BJ (cell line): ENCODE measurements around the gene TMEM165. TPM values are rescaled to one million over a fixed set of nuclear protein-coding genes. Genes with fewer than 3 reads are reported as not detected.

Experiments used
- CTCF ChIA-PET: fragments of 350-600 bp; formaldehyde crosslinking; extraction: SDS; loops from one replicate; lab custom pipeline; 2021; ENCODE audit warnings: antibody characterized with exemption, inconsistent platforms; lab: Yijun Ruan, JAX
- POLR2A ChIA-PET: fragments of 300-600 bp; sonication (Branson Sonifier 250); formaldehyde crosslinking; extraction: SDS; loops from one replicate; lab custom pipeline; 2021; ENCODE audit warnings: antibody characterized with exemption; lab: Charles Lee
- DNase-seq: peaks from one replicate; pipeline ENCODE4 v3.0.0-alpha.2; 2011; ENCODE audit warnings: low read depth
- H3K27me3 ChIP-seq: 2 replicates; pipeline ENCODE4 v1.6.0; 2011; ENCODE audit warnings: low read length; ENCODE audit not compliant: control insufficient read depth, insufficient read depth
- H3K36me3 ChIP-seq: 2 replicates; pipeline ENCODE4 v1.5.1; 2011; ENCODE audit warnings: low read length; ENCODE audit not compliant: control insufficient read depth, insufficient read depth
- H3K4me3 ChIP-seq: 2 replicates; pipeline ENCODE4 v1.5.1; 2011; ENCODE audit warnings: low read depth, mild to moderate bottlenecking, control low read depth, low read length
- polyA plus RNA-seq: library from polyadenylated mRNA; depleted of rRNA; stranded (reverse); fragments of >200 nt; gene quantifications from 2 replicates; pipeline ENCODE4 v1.2.3, GENCODE V29; 2011
- TF ChIP-seq, protein P1 (sequence below): IDR thresholded peaks from 2 replicates; pipeline ENCODE4 v1.5.1; 2011; ENCODE audit warnings: low read depth, mild to moderate bottlenecking, control low read depth, inconsistent platforms, low read length, moderate library complexity; ENCODE audit not compliant: insufficient read depth

Gene TMEM165
- polyA plus RNA-seq, 1 experiment, result 129 TPM

DNA sequence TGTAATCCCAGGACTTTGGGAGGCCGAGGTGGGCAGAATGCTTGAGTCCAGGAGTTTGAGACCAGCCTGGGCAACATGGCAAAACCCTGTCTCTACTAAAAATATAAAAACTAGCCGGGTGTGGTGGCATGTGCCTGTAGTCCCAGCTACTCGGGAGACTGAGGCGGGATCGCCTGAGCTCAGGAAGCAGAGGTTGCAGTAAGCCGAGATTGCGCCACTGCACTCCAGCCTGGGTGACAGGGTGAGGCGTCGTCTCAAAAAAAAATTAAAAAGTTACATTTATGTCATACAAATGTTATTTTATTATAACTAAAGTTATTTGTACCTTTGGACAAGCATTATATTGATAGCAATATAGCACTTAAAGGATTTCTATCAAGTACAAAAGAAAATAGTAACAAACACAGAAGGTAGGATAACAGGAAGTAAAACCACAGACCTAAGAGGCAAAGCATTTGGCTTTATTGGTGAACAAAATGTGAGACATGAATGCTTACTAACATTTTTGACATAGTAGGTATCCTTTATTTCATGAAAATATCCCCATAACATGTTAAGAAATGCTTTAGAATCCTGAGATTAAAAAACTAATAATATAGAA lies 51.5 kb downstream of the TMEM165 start:
- POLR2A ChIA-PET, result no interaction called here
- no peak overlapping the region for H3K4me3 ChIP-seq
- CTCF ChIA-PET, result interaction anchor here (1.0 to 1.5 kb wide), 2 partner anchors 51 to 98 kb away, joined by 3 read pairs; partner anchors contain the start of gene TMEM165
- H3K36me3 ChIP-seq, result peaks cover 2% of the 10 kb centered on the region
- no peak for DNase-seq
- H3K27me3 ChIP-seq, result no peaks in the 10 kb centered on the region
- TF ChIP-seq, protein P1, sequence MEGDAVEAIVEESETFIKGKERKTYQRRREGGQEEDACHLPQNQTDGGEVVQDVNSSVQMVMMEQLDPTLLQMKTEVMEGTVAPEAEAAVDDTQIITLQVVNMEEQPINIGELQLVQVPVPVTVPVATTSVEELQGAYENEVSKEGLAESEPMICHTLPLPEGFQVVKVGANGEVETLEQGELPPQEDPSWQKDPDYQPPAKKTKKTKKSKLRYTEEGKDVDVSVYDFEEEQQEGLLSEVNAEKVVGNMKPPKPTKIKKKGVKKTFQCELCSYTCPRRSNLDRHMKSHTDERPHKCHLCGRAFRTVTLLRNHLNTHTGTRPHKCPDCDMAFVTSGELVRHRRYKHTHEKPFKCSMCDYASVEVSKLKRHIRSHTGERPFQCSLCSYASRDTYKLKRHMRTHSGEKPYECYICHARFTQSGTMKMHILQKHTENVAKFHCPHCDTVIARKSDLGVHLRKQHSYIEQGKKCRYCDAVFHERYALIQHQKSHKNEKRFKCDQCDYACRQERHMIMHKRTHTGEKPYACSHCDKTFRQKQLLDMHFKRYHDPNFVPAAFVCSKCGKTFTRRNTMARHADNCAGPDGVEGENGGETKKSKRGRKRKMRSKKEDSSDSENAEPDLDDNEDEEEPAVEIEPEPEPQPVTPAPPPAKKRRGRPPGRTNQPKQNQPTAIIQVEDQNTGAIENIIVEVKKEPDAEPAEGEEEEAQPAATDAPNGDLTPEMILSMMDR, result no peak

DNA sequence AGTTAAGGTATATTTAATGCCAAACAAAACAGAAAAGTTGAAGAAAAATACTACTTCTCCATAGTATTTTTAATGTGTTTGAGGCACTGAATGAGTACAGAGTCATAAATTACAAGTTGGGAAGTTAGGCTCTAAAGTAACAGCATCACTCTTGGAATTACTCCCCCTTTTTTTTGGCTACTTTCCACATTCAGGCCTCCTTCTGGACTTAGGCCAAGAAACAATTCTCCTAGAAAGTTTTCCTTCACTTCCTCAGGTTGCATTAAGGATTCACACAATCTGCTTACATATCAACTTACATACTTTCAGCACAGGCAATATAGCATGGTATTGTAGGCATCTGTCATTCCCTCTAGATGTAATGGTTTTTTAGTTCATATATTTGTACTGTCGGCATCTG lies 52.1 kb downstream of the TMEM165 start:
- TF ChIP-seq, protein P1, result no peak
- peaks cover 2% of the 10 kb centered on the region for H3K36me3 ChIP-seq
- CTCF ChIA-PET, result interaction anchor here (1.5 kb wide), 1 partner anchor 97 kb away, joined by 3 read pairs; no protein-coding TSS in a partner anchor
- no peak overlapping the region for H3K4me3 ChIP-seq
- H3K27me3 ChIP-seq, result no peaks in the 10 kb centered on the region
- DNase-seq, result no peak
- POLR2A ChIA-PET, result no interaction called here

DNA sequence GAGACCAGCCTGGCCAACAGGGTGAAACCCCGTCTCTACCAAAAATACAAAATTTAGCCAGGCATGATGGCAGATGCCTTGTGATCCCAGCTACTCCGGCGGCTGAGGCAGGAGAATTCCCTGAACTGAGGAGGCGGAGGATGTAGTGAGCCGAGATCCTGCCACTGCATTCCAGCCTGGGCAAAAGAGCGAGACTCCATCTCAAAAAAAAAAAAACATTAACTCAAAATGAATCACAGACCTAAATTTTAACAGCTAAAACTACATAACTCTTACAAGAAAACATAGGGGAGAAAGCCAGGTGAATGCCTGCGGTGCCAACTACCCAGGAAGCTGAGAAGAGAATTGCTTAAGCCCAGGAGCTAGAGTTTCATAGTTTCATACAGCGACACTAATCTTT lies 54.8 kb downstream of the TMEM165 start:
- no peak overlapping the region for H3K4me3 ChIP-seq
- H3K36me3 ChIP-seq, result peaks cover 2% of the 10 kb centered on the region
- ChIA-PET CTCF (no interaction called here), POLR2A (no interaction called here)
- no peaks in the 10 kb centered on the region for H3K27me3 ChIP-seq
- DNase-seq, result no peak
- TF ChIP-seq, protein P1, result no peak

DNA sequence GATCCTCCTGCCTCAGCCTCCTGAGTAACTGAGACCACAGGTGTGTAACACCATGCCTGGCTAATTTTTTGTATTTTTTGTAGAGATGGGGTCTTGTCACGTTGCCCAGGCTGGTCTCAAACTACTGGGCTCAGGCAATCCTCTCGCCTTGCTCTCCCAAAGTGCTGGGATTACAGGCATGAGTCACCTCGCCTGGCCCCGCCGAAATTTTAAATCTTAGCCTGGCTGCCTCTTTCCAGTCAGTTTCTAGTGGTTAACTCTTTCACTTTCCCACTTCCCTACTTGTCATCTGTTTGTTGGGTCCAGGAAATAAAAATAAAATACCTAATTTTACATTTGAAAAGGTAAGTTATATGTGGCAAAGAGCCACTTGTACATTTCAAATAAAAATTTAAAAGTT lies 62.4 kb downstream of the TMEM165 start:
- DNase-seq, result no peak
- Histone ChIP-seq H3K27me3 (no peaks in the 10 kb centered on the region), H3K36me3 (no peaks in the 10 kb centered on the region), H3K4me3 (no peak overlapping the region)
- POLR2A ChIA-PET, result no interaction called here
- TF ChIP-seq, protein P1, result no peak
- CTCF ChIA-PET, result no interaction called here

DNA sequence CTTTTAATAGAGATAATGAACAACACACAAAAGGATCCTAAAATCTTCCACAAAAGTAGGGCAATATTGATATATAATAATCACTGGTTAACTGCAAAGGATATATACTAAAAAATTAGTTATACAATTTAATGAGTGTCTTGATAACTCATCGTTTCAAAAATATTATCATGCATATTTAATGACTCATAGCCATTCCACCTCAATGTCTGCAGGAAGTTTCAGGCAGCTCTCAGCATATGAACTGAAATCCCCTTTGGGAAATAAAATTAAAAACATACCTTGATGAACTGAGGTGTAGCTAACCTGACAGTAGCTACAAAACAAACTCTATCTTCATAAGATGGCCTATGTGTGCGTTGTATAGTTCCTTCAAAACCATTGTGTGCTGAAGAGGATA lies 62.9 kb downstream of the TMEM165 start:
- ChIA-PET CTCF (no interaction called here), POLR2A (no interaction called here)
- no peaks in the 10 kb centered on the region for H3K36me3 ChIP-seq
- no peaks in the 10 kb centered on the region for H3K27me3 ChIP-seq
- H3K4me3 ChIP-seq, result no peak overlapping the region
- no peak for DNase-seq
- TF ChIP-seq, protein P1, result no peak
